ENCODE measurements around the gene ZBTB47.

Gene ZBTB47

DNA sequence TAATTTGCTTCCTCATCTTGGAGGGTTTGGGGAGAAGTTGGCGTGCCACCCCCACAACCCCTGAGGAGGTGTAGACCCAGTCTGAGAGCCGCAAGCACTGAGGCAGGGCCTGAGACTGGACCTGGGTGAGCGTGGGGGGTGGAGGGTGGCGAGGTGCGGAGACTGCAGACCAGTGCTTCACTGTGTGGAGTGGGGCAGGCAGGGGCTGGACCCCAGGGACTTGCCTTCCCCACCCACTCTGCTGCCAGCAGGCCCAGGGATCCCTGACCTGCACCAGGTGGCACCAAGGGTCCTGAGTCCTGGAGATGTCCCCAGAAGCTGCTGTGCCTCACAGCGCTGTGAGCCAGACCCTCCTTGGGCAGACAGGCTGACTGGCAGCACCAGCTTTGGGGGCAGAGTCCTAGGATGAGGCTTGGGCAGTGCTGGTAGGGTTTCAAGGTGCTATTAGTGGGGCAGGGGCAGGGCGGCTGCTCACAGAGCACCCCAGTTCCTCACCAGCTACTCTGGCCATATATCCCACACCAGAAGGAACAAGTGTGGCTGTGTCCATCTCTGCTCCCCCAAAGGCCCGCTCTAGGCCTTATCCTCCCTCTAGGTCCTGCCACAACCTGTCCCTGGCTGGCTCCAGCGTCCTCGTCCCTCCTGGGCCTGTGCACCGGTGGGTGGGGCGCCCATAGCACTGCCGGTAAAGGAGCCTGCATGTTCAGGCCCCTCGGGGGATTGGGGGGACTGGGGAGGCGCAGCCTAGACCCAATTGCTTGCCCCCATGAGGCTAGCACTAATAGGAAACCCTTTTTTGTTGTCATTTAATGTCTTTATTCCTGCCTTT lies 11.8 kb downstream of the ZBTB47 start:
- DNase-seq (ENCODE audit: low read depth in 3 of 3) = no peak

DNA sequence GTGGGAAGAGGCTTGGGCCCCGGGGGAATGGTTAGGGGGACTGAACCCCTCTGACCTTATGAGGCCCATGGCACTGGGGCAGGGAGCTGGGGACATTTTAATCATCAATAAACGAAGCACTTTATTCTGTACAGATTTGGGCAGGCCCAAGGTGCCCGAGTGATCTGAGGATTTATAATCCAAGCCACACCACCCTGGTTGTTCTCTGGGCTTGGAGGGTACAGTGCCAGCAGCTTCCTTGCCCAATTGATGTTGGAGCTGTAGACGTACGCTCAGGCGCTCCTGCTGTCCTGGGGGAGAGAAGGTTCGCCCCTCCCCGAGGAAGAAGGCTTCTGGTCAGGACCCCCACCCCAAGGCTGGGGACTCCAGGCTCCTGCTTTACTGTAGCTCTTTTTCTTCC lies 12.5 kb downstream of the ZBTB47 start:
- no peak for DNase-seq (ENCODE audit: low read depth in 3 of 3)

DNA sequence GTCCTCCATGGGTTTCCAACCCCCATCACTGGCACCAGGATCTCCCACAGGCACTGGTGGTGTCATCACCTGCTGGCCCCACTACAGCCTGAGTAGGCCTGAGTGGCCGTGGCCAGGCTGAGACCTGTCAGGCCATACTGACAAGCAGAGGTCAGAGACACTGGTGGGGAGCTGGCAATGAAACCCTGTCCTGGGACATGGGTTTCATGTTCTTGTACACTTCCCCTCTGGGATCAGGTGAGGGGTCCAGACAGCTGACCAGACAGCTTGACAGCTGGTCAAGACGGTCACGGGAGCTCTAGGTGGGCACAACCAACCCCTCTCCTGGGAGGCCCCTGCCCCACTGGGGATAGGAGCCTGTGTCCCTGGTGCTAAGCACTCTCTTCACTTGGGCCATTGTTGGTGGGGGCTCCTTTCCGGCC lies 13.1 kb downstream of the ZBTB47 start:
- DNase-seq (ENCODE audit: low read depth in 3 of 3) = no peak

DNA sequence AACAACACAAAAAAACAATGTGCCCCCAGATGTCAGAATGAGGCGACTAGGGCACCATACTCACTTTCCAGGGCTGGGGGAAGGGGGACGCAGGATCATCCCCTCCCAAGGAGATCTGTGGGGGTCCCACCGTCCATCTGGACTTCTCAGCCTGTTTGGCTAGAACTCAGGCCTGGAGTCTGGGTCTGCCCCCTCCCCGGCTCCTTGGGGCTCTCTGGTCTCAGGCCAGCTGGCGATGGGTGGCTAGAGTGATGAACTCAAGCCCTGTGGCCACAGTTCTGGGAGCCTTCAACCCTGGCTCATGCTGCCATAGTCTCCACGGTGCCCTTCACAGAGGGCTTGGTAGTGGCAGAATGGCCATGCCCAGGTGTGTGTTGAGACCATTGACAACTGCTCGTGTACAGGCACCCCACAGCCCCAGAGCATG lies 13.6 kb downstream of the ZBTB47 start:
- DNase-seq (ENCODE audit: low read depth in 3 of 3) = no peak

DNA sequence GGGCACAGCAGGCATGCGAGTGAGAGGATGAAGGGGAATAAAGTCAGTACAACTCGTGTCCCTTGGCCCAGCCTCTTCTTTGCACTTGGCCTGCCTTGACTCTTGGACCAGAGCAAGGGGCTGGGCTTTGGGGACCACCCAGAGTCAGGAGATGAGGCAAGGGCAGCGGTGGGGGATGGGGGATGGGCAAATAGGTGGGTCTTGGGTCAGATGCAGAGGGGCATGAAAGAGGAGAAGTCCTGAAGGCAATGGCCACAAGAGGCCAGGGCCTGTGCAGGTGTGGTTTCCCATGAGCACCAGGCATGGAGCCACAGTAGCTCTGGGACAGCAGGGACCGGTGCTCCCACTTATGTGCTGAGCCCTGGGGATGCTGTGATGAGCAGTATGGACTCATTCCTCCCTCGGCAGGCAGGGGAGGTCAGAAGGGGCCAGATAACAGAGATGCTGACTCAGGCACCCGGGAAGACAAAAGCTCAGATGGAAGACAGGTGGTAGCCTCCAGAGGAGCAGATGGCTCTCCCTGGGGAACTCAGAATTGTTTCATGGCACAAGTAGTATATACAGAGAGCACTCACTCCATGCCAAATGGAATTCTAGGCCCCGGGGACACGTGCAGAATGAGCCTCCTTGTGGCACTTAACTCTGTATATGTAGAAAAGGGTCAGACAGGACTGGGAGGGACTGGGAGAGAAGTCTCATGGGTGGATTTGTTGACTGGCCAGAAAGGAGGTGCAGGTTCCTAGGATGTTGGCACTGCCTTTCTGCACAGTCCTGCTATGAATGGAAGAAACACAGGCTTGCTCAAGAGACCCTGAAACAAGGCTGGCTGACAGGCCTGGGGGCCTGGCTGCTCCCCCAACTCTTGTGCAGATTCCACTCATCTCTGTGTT lies 14.3 kb downstream of the ZBTB47 start:
- no peak for DNase-seq (ENCODE audit: low read depth in 3 of 3)

DNA sequence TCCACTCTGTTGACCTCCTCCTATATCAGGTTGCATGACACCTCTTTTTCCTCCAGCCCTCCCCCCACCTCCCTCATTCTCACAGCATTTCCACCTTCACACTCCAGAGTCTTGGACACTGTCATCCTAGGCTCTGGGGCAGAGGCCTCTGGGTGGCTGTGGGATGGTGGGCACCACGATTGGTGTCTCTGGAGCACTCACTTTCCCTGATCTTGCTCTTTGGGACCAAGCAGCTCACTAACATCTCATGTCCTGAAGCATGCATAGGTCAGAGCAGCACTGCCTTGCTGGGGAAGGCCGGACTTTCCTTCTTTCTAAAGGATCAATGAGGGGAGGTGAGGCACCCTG lies 14.9 kb downstream of the ZBTB47 start:
- no peak for DNase-seq (ENCODE audit: low read depth in 3 of 3)

DNA sequence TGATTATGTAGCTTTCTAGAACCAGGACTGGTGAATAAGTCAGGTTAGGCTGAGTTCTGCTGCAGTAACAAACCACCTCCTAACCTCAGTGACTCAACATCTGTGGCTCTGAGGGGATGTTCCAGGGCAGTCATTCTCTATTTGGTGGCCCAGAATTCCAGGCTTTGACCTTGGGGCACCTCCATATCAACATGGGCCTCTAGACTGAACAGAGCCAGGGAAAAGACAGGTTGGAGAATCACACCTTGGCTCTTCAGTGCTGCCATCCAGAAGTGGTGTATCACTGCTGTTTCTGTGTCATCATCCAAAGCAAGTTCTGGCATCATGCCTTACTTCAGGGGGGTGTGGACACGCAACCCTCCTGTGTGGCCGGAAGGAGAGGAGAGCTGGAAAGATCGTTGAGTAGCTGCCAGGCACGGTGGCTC lies 15.3 kb downstream of the ZBTB47 start:
- DNase-seq (ENCODE audit: low read depth in 3 of 3) = no peak

DNA sequence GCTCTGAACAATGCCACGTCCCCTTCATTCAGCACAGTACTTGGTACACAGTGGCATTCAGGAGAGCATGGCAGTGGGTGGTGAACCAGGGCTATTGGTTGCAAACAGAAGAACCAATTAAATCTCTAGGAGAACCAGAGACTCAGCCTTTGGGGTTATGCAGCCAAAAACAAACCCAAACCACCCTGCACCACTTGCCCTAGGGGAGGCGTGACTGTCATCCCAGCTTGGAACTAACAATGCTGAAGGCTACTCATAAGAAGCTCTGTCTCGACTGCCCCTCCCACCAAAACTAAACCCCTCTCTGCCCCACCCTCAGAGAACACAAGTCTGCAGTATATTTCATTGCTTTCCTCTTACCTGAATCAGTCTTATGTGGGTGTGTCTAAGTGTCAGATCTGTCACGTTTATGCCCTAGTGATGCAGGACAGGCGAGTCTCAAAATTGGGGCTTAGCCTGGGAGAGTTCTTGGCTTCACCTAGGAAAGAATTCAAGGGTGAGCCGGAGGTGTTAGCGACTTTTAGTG lies 16.6 kb downstream of the ZBTB47 start:
- no peak for DNase-seq (ENCODE audit: low read depth in 3 of 3)

DNA sequence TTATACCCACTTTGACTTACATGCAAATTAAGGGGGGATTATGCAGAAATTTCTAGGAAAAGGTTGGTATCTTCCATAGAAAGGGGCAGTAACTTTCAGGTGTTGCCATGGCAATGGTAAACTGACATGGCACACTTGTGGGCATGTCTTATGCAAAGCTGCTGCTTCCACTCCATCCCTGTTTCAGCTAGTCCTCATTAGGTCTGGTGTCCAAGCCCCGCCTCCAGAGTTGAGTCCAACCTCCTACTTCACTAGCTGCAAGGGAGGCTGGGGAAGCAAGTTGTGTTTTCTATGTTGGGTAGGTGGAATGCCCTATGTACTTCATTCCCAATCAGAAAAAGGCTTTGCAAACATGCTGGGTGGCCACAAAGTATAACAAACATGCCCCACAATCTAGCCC lies 17.2 kb downstream of the ZBTB47 start:
- no peak for DNase-seq (ENCODE audit: low read depth in 3 of 3)

DNA sequence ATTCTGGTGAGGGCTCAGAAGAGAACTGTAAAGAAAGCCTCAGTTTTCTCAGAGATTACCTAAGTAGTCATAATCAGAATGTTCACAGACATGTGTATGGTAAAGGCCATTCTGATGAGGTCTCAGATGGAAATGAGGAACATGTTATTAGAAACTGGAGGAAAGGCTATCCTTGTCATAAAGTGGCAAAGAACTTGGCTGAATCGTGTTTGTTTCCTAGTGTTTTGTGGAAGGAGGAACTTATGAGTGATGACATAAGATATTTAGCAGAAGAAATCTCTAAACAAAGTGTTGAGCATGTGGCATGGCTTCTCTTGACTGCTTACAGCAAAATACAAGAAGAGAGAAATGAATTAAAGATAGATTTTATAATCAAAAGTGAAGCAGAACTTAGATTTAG lies 19.0 kb downstream of the ZBTB47 start:
- DNase-seq (ENCODE audit: low read depth in 3 of 3) = no peak

DNA sequence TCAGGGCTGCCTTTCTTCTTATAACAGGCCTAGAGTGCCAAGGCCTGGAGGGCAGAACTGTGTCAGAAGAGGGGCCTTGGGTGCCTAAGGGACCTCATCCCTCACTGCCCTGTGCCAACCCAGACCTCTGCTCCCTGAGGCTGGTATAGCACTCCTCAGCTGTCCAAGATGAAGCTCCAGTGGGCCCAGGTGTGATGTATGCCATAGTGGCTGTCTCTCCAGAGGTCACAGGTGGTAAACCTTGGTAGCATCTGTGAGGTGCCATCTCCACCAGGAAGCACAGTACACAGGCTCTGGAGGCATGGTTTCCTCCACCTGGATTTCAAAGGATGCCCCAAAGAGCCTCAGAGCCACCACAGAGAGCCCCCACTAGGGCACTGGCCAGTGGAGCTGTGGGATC lies 19.6 kb downstream of the ZBTB47 start:
- no peak for DNase-seq (ENCODE audit: low read depth in 3 of 3)

DNA sequence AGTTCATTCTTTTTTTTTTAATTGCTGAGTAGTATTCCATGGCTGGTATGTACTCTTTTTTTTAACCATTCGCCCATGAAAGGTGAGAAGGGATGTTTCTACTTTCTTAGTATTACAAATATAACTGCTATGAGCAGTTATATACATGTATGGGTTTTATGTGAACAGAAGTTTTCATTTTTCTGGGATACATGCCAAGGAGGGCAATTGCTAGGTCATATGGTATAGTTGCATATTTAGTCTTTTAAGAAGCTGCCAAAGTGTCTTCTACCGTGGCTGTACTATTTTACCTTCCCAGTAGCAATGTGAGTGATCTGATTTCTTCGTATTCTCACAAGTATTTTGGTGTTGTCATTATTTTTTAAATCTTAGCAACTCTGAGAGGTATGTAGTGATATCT lies 20.6 kb downstream of the ZBTB47 start:
- no peak for DNase-seq (ENCODE audit: low read depth in 3 of 3)

DNA sequence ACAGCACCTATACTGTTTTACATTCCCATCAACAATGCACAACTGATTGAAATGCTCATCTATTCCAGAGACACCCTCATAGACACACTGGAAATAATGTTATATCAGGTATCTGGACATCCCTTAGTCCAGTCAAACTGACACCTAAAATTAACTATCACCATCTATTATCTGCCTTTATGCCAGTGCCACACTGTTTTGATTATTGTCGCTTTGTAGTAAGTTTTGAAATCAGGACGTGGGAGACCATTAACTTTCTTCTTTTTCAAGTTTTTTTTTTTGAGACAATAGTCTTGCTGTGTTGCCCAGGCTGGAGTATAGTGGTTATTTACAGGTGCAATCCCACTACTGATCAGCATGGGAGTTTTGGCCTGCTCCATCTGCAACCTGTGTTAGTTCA lies 22.4 kb downstream of the ZBTB47 start:
- no peak for DNase-seq (ENCODE audit: low read depth in 3 of 3)

DNA sequence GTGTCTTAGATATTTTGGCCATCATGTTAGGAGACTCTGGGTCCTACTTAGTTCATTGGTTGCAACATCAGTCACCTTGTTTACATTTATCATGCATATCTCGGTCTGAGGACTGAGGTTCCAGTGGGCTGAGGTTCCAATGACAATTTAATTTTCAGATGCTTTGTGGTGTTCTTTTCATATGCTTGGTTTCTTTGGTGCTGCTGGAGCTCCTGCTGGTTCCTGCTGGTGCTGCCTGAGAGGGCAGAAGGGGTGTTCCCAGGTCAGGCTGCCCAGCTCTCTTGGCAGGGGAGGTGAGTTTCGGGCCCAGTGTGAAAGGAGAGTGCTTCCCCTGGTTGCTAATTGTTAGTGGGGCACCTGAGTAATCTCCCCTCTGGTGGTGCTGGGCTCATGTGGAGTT lies 24.9 kb downstream of the ZBTB47 start:
- no peak for DNase-seq (ENCODE audit: low read depth in 3 of 3)

DNA sequence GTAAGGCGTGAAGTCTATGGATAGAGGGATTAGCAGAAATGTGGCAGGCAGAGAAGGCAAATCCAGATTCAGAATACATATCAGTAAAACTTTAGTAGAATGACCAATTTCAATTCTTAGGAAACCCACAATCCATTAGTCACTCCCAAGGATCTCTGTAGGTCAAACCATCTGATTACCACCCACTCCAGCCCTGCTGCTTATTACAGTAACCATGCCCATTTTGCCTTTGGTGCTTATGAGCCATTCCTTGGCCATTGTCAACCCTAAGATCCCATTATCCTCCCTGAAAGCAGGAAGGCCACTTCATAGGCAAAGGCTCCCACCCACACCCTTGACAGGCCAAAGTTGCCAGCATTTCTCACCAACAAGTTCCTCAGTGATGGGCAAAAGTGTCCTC lies 26.8 kb downstream of the ZBTB47 start:
- DNase-seq (ENCODE audit: low read depth in 3 of 3) = no peak

DNA sequence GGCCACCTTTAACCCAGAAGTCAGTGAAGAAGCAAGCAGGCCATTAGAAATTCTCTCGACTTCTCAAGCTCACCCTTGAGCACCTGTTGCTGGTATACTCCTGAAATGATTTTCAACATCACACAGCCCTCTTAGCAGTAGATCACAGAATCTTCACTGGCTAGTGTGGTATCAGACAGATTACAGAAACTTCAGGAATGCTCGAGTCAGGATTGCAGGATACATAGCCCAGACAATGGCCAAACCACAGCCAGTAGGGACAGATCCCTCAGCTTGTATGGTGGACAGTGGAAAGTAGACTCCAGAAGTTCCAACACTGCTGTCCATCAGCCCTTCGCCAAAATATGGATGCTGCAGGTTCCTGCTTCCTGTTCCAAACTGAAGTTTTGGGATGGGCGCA lies 27.3 kb downstream of the ZBTB47 start:
- no peak for DNase-seq (ENCODE audit: low read depth in 3 of 3)

DNA sequence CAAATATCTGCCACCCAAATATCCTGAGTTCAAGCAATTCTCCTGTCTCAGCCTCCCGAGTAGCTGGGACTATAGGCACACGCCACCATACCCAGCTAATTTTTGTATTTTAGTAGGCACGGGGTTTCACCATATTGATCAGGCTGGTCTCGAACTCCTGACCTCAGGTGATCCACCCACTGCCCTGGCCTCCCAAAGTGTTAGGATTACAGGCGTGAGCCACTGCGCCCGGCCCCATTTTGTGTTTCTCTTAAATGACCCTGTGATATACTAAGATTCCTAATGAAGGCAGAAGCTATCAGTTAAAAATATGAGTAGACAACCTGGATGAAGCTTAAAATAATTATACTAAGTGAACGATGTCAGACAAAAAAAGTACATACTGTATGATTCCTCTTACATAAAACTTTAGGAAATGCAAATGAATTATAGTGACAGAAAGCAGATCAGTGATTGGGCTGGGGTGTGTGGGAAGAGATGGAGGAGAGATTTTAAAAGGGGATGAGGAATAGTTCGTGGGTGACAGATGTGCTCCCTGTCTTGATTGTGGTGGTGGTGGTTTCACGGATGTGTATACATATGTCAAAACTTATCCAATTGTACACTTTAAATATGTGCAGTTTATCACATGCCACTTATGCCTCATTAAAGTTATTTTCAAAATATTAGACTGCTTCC lies 28.0 kb downstream of the ZBTB47 start:
- no peak for DNase-seq (ENCODE audit: low read depth in 3 of 3)

DNA sequence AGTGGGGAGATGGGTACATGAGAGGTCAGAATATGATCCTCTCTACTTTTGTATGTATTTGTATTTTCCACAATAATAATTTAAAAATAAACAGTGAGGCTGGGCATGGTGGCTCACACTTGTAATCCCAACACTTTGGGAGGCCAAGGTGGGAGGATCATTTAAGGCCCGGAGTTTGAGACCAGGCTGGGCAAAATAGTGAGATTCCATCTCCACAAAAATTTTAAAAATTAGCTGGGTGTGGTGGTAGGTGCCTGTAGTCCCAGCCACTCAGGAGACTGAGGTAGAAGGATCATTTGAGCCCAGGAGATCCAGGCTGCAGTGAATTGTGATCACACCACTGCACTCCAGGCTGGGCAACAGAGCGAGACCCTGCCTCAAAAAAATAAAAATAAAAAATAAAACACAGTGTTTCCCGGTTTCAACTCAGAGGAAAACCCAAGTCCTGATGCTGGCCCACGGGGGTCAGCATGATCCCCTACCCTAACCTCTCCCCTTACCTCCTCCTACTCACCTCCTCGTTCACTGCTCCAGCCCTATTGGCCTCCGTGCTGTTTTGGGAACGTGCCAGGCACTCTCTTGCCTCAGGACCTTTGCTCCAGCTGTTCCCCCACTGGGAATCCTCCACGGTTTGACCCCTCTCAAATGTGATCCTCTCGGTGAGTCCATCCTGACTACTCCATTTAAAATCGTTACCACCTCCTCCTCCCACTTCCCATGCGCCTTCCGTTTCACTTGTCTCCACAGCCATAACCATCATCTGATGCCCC lies 29.0 kb downstream of the ZBTB47 start:
- no peak for DNase-seq (ENCODE audit: low read depth in 3 of 3)

DNA sequence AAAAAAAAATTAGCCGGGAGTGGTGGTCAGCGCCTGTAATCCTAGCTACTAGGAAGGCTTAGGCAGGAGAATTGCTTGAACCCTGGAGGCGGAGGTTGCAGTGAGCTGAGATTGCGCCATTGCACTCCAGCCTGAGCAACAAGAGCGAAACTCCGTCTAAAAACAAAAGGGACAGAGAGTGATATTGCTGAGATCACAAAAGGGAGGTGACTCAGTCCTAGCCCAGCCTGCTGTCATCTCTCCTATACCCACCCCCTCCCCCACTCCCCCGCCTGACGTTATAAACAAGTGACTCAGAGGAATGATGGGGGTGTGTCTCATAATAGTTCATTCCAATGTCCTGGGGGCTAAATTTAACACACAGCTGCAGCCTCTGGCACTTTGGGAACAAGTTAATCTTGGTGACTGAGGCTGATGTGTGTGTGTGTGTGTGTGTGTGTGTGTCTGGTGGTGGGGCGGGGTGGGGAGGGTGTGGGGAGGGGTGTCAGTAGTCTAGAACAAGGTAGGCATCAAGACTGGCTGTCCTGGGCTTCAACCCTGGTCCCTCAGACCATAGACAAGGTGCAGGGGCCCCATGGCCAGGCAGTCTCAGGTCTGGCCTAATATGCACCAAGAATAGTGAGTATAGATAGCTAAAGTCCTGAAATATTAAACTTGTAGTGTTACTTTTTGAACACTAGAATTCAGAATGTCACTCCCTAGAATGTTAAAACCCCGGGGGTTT lies 30.5 kb downstream of the ZBTB47 start:
- DNase-seq (ENCODE audit: low read depth in 3 of 3) = peak in 2 of 3 experiments; percentile 27 to 62

DNA sequence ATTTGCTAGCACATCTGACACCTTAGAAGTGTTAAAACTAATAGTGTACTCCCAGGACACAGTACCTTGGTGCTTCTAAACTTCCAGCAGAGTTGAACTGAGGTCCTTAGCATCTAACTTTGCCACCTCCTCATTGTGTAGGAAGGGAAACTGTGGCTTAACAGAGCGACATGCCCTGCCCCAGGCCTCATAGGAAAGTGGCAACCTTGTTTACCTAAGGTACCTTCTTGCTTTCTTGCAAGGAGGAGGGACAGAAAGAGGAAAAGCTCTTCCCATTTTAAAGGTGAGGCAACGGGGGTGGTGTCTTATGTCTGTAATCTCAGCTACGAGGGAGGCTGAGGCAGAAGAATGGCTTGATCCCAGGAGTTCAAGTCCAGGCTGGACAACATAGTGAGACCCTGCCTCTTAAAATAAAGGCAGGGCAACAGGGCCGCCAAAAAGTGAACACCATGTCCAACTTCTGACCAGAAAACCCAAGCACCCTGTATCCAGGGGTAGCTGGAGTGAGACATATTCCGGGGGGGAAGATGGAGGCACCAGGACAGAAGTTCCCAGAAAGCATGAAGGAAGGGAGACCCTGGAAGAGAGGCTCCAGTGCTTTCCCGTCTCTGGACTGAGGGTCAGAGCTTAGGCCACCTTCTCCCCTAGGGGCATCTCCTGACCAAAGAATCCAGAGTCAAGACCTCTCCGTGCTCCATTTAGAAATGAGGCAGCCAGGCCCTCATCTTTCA lies 31.3 kb downstream of the ZBTB47 start:
- no peak for DNase-seq (ENCODE audit: low read depth in 3 of 3)
